ENCODE data around the gene ITGB6.

DNA sequence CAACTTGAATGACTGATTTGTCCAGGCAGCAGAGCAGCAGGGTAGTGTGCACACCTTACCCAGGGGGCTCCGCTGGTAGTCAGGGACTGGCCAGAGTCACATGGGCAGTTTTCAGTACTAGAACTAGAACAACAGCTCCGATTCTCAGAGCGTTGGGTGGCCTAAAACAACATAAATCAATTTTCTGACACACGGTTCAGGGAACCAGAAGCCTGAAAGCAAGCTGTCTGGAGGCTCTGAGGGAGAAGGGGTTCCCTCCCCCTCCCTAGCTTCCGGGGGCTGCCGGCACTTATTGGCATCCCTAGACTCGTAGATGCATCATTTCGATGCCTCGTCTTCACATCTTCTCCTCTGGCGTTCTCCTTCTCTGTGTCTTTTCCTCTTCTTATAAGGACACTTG is 13.4 kb upstream of the ITGB6 start:
- TF ChIP-seq EP300 (IDR thresholded peaks at IDR 0.05) (no peak), POLR2AphosphoS5 (IDR thresholded peaks at IDR 0.05) (no peak)
- TF ChIP-seq, protein P1, sequence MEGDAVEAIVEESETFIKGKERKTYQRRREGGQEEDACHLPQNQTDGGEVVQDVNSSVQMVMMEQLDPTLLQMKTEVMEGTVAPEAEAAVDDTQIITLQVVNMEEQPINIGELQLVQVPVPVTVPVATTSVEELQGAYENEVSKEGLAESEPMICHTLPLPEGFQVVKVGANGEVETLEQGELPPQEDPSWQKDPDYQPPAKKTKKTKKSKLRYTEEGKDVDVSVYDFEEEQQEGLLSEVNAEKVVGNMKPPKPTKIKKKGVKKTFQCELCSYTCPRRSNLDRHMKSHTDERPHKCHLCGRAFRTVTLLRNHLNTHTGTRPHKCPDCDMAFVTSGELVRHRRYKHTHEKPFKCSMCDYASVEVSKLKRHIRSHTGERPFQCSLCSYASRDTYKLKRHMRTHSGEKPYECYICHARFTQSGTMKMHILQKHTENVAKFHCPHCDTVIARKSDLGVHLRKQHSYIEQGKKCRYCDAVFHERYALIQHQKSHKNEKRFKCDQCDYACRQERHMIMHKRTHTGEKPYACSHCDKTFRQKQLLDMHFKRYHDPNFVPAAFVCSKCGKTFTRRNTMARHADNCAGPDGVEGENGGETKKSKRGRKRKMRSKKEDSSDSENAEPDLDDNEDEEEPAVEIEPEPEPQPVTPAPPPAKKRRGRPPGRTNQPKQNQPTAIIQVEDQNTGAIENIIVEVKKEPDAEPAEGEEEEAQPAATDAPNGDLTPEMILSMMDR (IDR thresholded peaks at IDR 0.05) = no peak

All from stomach (tissue), 4 donors.